ENCODE results near the gene DRGX. TPM values are rescaled to one million over a fixed set of nuclear protein-coding genes. Genes with fewer than 3 reads are reported as not detected.

The DRGX gene
- total RNA-seq, 1 donor from 2014 or later: not detected

DNA sequence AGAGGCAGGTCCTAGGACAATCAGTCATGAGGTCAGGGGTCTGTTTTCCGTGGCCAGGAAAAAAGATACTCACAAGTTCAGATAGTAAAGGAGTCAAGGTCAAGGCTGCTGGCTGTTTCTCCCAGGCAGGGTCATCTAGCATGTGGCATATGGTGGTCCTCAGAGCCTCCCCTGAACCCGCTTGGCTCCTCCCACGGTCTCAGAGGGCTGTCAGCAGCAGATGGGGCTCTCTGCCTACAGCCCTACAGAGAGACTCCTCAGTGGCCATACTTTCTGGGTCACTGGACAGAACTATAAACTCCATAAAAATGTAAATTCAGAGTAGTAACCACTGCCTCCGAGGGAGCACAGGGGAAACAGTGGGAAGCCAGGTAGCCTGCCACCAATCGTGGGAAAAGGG, 11.3 kb upstream of the DRGX start:
- TF ChIP-seq CTCF (IDR thresholded peaks at IDR 0.05; ENCODE audit: insufficient read depth, low read length, severe bottlenecking): no peak
- peaks cover 4% of the 10 kb centered on the region for H3K27me3 ChIP-seq (ENCODE audit: control insufficient read depth, insufficient read depth, low read length)
- DNase-seq (ENCODE audit: low read depth): no peak
- no peak overlapping the region for H3K4me3 ChIP-seq (ENCODE audit: low read depth, low read length)
- no peaks in the 10 kb centered on the region for H3K36me3 ChIP-seq (ENCODE audit: control insufficient read depth, insufficient read depth, low read length)
- no peak for FAIRE-seq

DNA sequence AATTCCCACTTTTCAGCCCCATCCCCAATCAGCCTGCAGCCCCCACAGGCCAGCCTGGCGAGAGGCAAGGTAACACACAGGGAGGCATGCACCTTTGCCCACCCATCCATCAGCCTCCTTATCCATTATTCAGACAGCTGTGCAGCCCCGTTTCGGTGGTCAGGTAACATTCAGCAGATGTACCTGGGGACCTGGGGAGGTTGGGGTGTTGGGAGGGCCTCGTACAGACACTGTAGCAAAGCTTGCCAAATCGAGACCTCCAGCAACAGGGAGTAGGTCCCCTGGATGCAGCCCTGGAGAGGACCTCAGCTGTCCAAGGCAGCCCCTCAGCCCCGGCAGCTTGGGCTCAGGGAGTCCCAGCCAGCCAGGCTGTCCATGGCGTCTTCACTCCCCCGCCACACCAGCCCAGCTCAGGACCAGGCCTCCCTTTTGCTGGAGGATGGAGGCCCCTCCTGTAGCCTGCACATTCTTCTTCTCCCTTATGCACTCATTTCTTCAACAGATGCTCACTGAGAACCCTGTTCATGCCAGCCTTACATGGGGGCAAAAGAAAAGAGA, 8.5 kb upstream of the DRGX start:
- FAIRE-seq (no peak), DNase-seq (ENCODE audit: low read depth) (no peak)
- no peak for TF ChIP-seq CTCF (IDR thresholded peaks at IDR 0.05; ENCODE audit: insufficient read depth, low read length, severe bottlenecking)
- Histone ChIP-seq H3K27me3 (ENCODE audit: control insufficient read depth, insufficient read depth, low read length) (peaks cover 8% of the 10 kb centered on the region), H3K36me3 (ENCODE audit: control insufficient read depth, insufficient read depth, low read length) (no peaks in the 10 kb centered on the region), H3K4me3 (ENCODE audit: low read depth, low read length) (no peak overlapping the region)

DNA sequence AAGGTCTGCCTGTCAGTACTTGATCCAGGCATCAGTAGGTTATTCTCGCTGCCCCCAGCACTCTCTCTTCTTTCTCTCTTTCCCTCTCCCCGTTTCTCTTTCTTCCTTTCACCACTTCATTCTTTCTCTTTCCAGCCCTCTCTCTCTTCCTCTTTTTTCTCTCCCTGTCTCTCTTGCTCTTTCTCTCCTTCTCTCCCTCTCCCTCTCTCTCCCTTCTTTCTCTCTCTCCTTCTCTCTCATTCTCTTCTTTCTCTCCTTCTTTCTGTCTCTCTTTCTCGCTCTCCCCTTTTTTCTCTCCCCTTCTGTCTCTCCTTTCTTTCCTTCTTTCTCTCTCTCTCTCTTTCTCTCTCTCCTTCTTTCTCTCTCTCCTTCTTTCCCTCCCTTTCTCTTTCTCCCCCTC, 7.5 kb upstream of the DRGX start:
- Histone ChIP-seq H3K4me3 (ENCODE audit: low read depth, low read length) (no peak overlapping the region), H3K36me3 (ENCODE audit: control insufficient read depth, insufficient read depth, low read length) (no peaks in the 10 kb centered on the region), H3K27me3 (ENCODE audit: control insufficient read depth, insufficient read depth, low read length) (peaks cover 14% of the 10 kb centered on the region)
- no peak for TF ChIP-seq CTCF (IDR thresholded peaks at IDR 0.05; ENCODE audit: insufficient read depth, low read length, severe bottlenecking)
- FAIRE-seq: no peak
- no peak for DNase-seq (ENCODE audit: low read depth)

DNA sequence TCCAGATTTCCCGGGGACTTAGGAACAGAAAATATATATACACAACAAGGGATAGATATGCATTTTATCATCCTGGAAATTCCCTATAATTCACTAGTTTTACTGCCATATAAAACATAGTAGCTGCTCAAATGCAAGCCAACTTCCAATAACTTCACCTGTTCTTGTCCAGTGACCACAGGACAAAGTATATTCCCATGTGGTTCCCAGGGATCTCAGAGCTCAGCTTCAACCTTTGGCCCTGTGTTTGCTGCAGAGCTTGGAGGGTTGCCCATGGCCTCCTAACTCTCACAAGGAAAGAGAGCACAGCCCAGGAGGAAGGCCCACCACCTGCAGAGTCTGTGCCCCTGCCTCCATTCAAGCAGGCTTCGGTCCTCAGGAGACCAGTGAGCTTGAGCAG, 4.5 kb upstream of the DRGX start:
- Histone ChIP-seq H3K27me3 (ENCODE audit: control insufficient read depth, insufficient read depth, low read length) (peaks cover 38% of the 10 kb centered on the region), H3K36me3 (ENCODE audit: control insufficient read depth, insufficient read depth, low read length) (no peaks in the 10 kb centered on the region), H3K4me3 (ENCODE audit: low read depth, low read length) (no peak overlapping the region)
- FAIRE-seq: no peak
- no peak for DNase-seq (ENCODE audit: low read depth)
- TF ChIP-seq CTCF (IDR thresholded peaks at IDR 0.05; ENCODE audit: insufficient read depth, low read length, severe bottlenecking): no peak

DNA sequence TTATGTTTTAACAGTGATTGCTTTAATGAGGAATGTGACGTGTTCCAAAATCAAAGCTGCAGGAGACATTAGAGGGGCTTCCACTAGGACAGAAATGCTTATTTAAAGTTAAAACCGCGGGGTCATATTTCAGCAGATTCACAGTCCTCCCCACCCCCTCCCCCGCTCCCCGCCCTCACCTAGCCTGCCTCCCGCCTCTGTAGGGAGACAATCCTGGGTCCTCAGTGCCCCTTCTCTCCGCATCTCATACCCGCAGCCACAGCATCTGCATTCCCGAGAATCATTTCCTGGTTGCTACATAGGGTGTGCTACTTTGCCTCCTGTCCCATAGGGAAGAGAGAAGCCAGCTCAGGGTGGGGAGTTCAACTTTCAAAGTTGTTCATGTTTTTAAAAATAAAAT, 3.1 kb upstream of the DRGX start:
- DNase-seq (ENCODE audit: low read depth) (no peak), FAIRE-seq (no peak)
- no peaks in the 10 kb centered on the region for H3K36me3 ChIP-seq (ENCODE audit: control insufficient read depth, insufficient read depth, low read length)
- H3K4me3 ChIP-seq (ENCODE audit: low read depth, low read length): no peak overlapping the region
- no peak for TF ChIP-seq CTCF (IDR thresholded peaks at IDR 0.05; ENCODE audit: insufficient read depth, low read length, severe bottlenecking)
- H3K27me3 ChIP-seq (ENCODE audit: control insufficient read depth, insufficient read depth, low read length): peaks cover 48% of the 10 kb centered on the region

Data from bronchial epithelial cell (primary cell).